GM21619 (cell line): Measurements from ENCODE around the gene METRN.

Experiments
- ATAC-seq: cut with Tn5 transposase; IDR thresholded peaks from one replicate; pipeline ENCODE4 v1.9.1; 2021; ENCODE audit not compliant: unreplicated experiment

The METRN gene

GRCh38 chr16:677316-678190, 37.4 kb upstream of the METRN start:
- ATAC-seq, result no peak

GRCh38 chr16:678209-678857, 36.6 kb upstream of the METRN start:
- ATAC-seq, result no peak

GRCh38 chr16:678858-679813, 35.8 kb upstream of the METRN start:
- ATAC-seq, result no peak

GRCh38 chr16:679814-680624, 34.9 kb upstream of the METRN start, which contains the start of gene STUB1:
Gene STUB1 (plus strand): TSS chr16:680410. CDS start chr16:680526, 116 bp downstream.
- ATAC-seq, result no peak

- ATAC-seq, result no peak
Observed at GRCh38 chr16:680625-680945, 34.3 kb upstream of the METRN start.

GRCh38 chr16:680967-681745, 33.8 kb upstream of the METRN start:
- no peak for ATAC-seq

GRCh38 chr16:681746-682427, 33.0 kb upstream of the METRN start:
- no peak for ATAC-seq

- ATAC-seq, result no peak
Observed at GRCh38 chr16:682493-683395, 32.2 kb upstream of the METRN start.

GRCh38 chr16:683396-684070, 31.4 kb upstream of the METRN start:
- no peak for ATAC-seq

GRCh38 chr16:684071-684794, 30.7 kb upstream of the METRN start, which contains the start of gene JMJD8:
Gene JMJD8 (minus strand): TSS chr16:684334. CDS start chr16:684319, 15 bp downstream.
- ATAC-seq, result peak; percentile 55

- no peak for ATAC-seq
Observed at GRCh38 chr16:684961-685696, 29.8 kb upstream of the METRN start.

- ATAC-seq, result no peak
Observed at GRCh38 chr16:685967-686366, 29.0 kb upstream of the METRN start.

GRCh38 chr16:686459-687260, 28.3 kb upstream of the METRN start:
- no peak for ATAC-seq

- ATAC-seq, result no peak
Observed at GRCh38 chr16:687499-687898, 27.4 kb upstream of the METRN start.

- ATAC-seq, result no peak
Observed at GRCh38 chr16:689175-689897, 25.6 kb upstream of the METRN start.
